HEK293 (cell line): ENCODE data around the gene MTCH1.

Experiments
- CTCF ChIA-PET: fragments of 350-600 bp; formaldehyde crosslinking; extraction: SDS; loops from one replicate; lab custom pipeline; 2021; ENCODE audit warnings: antibody characterized with exemption; lab: Yijun Ruan, JAX
- POLR2A ChIA-PET: fragments of 300-600 bp; formaldehyde crosslinking; extraction: SDS; loops from one replicate; lab custom pipeline; 2020; ENCODE audit warnings: antibody characterized with exemption, inconsistent platforms; lab: Yijun Ruan, JAX
- H3K27ac ChIP-seq: fragments of 200-500 bp; sonication (Bioruptor generic); 2 replicates; pipeline ENCODE4 v1.5.1; 2014; ENCODE audit warnings: low read depth, low read length, control low read depth, inconsistent platforms; ENCODE audit errors: extremely low read depth
- H3K36me3 ChIP-seq, 2 experiments: fragments of 200-500 bp in 1 of 2; sonication (Bioruptor generic) in 1 of 2; 1 replicate in 1 of 2; 2 replicates in 1 of 2; pipeline ENCODE4 v1.5.1; 2014 to 2017; ENCODE audit warnings: inconsistent platforms in 2 of 2, low read length in 2 of 2; ENCODE audit not compliant: control insufficient read depth in 2 of 2, insufficient read depth in 1 of 2
- H3K4me1 ChIP-seq: fragments of 200-500 bp; sonication (Bioruptor generic); 2 replicates; pipeline ENCODE4 v1.5.1; 2014; ENCODE audit warnings: mild to moderate bottlenecking, low read length, inconsistent platforms; ENCODE audit not compliant: control insufficient read depth, insufficient read depth
- H3K4me3 ChIP-seq: 2 replicates; pipeline ENCODE4 v1.5.1; 2011; ENCODE audit warnings: low read depth, mild to moderate bottlenecking, control low read depth, low read length, moderate library complexity
- H3K9me3 ChIP-seq: fragments of 200-500 bp; sonication (Bioruptor generic); 2 replicates; pipeline ENCODE4 v1.5.1; 2014; ENCODE audit warnings: low read depth, low read length, inconsistent platforms; ENCODE audit not compliant: control insufficient read depth, insufficient read depth
- GLIS1 ChIP-seq: fragments of 450-650 bp; formaldehyde crosslinking; IDR thresholded peaks from 2 replicates; pipeline ENCODE4 v1.5.1; 2016; ENCODE audit warnings: missing biosample characterization, missing genetic modification characterization
- GLIS2 ChIP-seq: fragments of 450-650 bp; formaldehyde crosslinking; IDR thresholded peaks from 2 replicates; pipeline ENCODE4 v1.5.1; 2016; ENCODE audit warnings: missing biosample characterization, missing genetic modification characterization
- KLF10 ChIP-seq: fragments of 450-650 bp; IDR thresholded peaks from 2 replicates; pipeline ENCODE4 v1.5.1; 2018; ENCODE audit warnings: missing biosample characterization, mild to moderate bottlenecking, missing genetic modification characterization
- KLF9 ChIP-seq: fragments of 450-650 bp; formaldehyde crosslinking; IDR thresholded peaks from 2 replicates; pipeline ENCODE4 v1.5.1; 2016; ENCODE audit warnings: missing biosample characterization, missing genetic modification characterization, low read depth
- PRDM1 ChIP-seq: fragments of 450-650 bp; formaldehyde crosslinking; IDR thresholded peaks from 2 replicates; pipeline ENCODE4; 2016; ENCODE audit warnings: missing biosample characterization, missing genetic modification characterization
- SCRT2 ChIP-seq: fragments of 450-650 bp; formaldehyde crosslinking; IDR thresholded peaks from 2 replicates; pipeline ENCODE4 v1.5.1; 2016; ENCODE audit warnings: missing biosample characterization, missing genetic modification characterization
- ZNF148 ChIP-seq: fragments of 450-650 bp; formaldehyde crosslinking; IDR thresholded peaks from 2 replicates; pipeline ENCODE4 v1.5.0; 2017; ENCODE audit warnings: missing biosample characterization, missing genetic modification characterization, borderline replicate concordance
- ZNF211 ChIP-seq: fragments of 450-650 bp; formaldehyde crosslinking; IDR thresholded peaks from 2 replicates; pipeline ENCODE4 v1.5.1; 2016; ENCODE audit warnings: low read depth, missing biosample characterization, missing genetic modification characterization
- ZNF266 ChIP-seq: fragments of 450-650 bp; formaldehyde crosslinking; IDR thresholded peaks from 2 replicates; pipeline ENCODE4 v1.5.1; 2016; ENCODE audit warnings: missing biosample characterization, missing genetic modification characterization, low read depth
- ZNF335 ChIP-seq: fragments of 450-650 bp; formaldehyde crosslinking; conservative IDR thresholded peaks from 2 replicates; pipeline ENCODE4 v1.5.1; 2016; ENCODE audit warnings: missing biosample characterization, missing genetic modification characterization
- ZNF416 ChIP-seq: fragments of 450-650 bp; formaldehyde crosslinking; IDR thresholded peaks from 2 replicates; pipeline ENCODE4 v1.5.1; 2016; ENCODE audit warnings: missing biosample characterization, missing genetic modification characterization
- ZNF521 ChIP-seq: fragments of 450-650 bp; formaldehyde crosslinking; IDR thresholded peaks from 2 replicates; pipeline ENCODE4 v1.5.1; 2017; ENCODE audit warnings: missing biosample characterization, mild to moderate bottlenecking, missing genetic modification characterization
- ZNF664 ChIP-seq: fragments of 450-650 bp; formaldehyde crosslinking; IDR thresholded peaks from 2 replicates; pipeline ENCODE4 v1.5.1; 2016; ENCODE audit warnings: missing biosample characterization, missing genetic modification characterization
- TF ChIP-seq, protein P1 (sequence below): fragments of 450-650 bp; formaldehyde crosslinking; IDR thresholded peaks from 2 replicates; pipeline ENCODE4 v1.5.1; 2016; ENCODE audit warnings: missing biosample characterization, missing genetic modification characterization
- TF ChIP-seq, protein P2 (sequence below): fragments of 450-650 bp; formaldehyde crosslinking; IDR thresholded peaks from 2 replicates; pipeline ENCODE4 v1.5.1; 2016; ENCODE audit warnings: missing biosample characterization, missing genetic modification characterization
- TF ChIP-seq, protein P3 (sequence below): fragments of 450-650 bp; formaldehyde crosslinking; IDR thresholded peaks from 2 replicates; pipeline ENCODE4 v1.5.1; 2016; ENCODE audit warnings: missing biosample characterization, missing genetic modification characterization, borderline replicate concordance

The MTCH1 gene

GRCh38 chr6:36980876-36981619 is 4.9 kb downstream of the MTCH1 start:
- no peaks in the 10 kb centered on the region for H3K9me3 ChIP-seq
- TF ChIP-seq ZNF335 (tag by site-specific recombination) (peak; percentile 35; the same call in 1 of the 2 replicates), ZNF521 (tag by site-specific recombination) (no peak), GLIS1 (tag by site-specific recombination) (peak; percentile 81), PRDM1 (tag by site-specific recombination) (peak; percentile 24; the same call in 1 of the 2 replicates), SCRT2 (peak; percentile 48; the same call in 1 of the 2 replicates), GLIS2 (0 out of 2 replicates have a peak, but pooled peaks have one; percentile 14), ZNF416 (tag by site-specific recombination) (no peak)
- TF ChIP-seq, protein P1, sequence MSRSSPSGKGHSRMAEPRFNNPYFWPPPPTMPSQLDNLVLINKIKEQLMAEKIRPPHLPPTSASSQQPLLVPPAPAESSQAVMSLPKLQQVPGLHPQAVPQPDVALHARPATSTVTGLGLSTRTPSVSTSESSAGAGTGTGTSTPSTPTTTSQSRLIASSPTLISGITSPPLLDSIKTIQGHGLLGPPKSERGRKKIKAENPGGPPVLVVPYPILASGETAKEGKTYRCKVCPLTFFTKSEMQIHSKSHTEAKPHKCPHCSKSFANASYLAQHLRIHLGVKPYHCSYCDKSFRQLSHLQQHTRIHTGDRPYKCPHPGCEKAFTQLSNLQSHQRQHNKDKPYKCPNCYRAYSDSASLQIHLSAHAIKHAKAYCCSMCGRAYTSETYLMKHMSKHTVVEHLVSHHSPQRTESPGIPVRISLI (tag by site-specific recombination) = no peak
- H3K4me3 ChIP-seq = no peak overlapping the region
- ChIA-PET CTCF (interaction anchor here (0.7 to 4.6 kb wide), 7 partner anchors 26 to 365 kb away, joined by 3 to 37 read pairs (median 4); no protein-coding TSS in a partner anchor), POLR2A (interaction anchor here (1.4 kb wide), 1 partner anchor 106 kb away, joined by 4 read pairs; the partner anchor contains the start of gene PPIL1)
- H3K36me3 ChIP-seq = peaks cover 5 to 62% of the 10 kb centered on the region in 2 experiments
- H3K4me1 ChIP-seq = peaks cover 11% of the 10 kb centered on the region
- H3K27ac ChIP-seq = no peak overlapping the region

- POLR2A ChIA-PET = interaction anchor here (0.9 kb wide), 1 partner anchor 95 kb away, joined by 3 read pairs; the partner anchor contains the start of gene C6orf89
- TF ChIP-seq ZNF266 (tag by site-specific recombination) = no peak
- no peak for TF ChIP-seq KLF10 (tag by site-specific recombination)
- TF ChIP-seq, protein P2, sequence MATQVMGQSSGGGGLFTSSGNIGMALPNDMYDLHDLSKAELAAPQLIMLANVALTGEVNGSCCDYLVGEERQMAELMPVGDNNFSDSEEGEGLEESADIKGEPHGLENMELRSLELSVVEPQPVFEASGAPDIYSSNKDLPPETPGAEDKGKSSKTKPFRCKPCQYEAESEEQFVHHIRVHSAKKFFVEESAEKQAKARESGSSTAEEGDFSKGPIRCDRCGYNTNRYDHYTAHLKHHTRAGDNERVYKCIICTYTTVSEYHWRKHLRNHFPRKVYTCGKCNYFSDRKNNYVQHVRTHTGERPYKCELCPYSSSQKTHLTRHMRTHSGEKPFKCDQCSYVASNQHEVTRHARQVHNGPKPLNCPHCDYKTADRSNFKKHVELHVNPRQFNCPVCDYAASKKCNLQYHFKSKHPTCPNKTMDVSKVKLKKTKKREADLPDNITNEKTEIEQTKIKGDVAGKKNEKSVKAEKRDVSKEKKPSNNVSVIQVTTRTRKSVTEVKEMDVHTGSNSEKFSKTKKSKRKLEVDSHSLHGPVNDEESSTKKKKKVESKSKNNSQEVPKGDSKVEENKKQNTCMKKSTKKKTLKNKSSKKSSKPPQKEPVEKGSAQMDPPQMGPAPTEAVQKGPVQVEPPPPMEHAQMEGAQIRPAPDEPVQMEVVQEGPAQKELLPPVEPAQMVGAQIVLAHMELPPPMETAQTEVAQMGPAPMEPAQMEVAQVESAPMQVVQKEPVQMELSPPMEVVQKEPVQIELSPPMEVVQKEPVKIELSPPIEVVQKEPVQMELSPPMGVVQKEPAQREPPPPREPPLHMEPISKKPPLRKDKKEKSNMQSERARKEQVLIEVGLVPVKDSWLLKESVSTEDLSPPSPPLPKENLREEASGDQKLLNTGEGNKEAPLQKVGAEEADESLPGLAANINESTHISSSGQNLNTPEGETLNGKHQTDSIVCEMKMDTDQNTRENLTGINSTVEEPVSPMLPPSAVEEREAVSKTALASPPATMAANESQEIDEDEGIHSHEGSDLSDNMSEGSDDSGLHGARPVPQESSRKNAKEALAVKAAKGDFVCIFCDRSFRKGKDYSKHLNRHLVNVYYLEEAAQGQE = no peak
- TF ChIP-seq, protein P3, sequence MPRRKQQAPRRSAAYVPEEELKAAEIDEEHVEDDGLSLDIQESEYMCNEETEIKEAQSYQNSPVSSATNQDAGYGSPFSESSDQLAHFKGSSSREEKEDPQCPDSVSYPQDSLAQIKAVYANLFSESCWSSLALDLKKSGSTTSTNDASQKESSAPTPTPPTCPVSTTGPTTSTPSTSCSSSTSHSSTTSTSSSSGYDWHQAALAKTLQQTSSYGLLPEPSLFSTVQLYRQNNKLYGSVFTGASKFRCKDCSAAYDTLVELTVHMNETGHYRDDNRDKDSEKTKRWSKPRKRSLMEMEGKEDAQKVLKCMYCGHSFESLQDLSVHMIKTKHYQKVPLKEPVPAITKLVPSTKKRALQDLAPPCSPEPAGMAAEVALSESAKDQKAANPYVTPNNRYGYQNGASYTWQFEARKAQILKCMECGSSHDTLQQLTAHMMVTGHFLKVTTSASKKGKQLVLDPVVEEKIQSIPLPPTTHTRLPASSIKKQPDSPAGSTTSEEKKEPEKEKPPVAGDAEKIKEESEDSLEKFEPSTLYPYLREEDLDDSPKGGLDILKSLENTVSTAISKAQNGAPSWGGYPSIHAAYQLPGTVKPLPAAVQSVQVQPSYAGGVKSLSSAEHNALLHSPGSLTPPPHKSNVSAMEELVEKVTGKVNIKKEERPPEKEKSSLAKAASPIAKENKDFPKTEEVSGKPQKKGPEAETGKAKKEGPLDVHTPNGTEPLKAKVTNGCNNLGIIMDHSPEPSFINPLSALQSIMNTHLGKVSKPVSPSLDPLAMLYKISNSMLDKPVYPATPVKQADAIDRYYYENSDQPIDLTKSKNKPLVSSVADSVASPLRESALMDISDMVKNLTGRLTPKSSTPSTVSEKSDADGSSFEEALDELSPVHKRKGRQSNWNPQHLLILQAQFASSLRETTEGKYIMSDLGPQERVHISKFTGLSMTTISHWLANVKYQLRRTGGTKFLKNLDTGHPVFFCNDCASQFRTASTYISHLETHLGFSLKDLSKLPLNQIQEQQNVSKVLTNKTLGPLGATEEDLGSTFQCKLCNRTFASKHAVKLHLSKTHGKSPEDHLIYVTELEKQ (tag by site-specific recombination) = no peak
- no peak for TF ChIP-seq ZNF148 (tag by site-specific recombination)
- TF ChIP-seq ZNF664 (tag by site-specific recombination) = no peak
- TF ChIP-seq ZNF211 (tag by site-specific recombination) = no peak
- TF ChIP-seq KLF9 (tag by site-specific recombination) = no peak
- TF ChIP-seq, all 188 proteins: peak for 0
- no peaks in the 10 kb centered on the region for H3K9me3 ChIP-seq
These were observed 5.9 kb downstream of the MTCH1 start for GRCh38 chr6:36980129-36980528.

More at GRCh38 chr6:36980129-36980528, 5.9 kb downstream of the MTCH1 start:
- H3K27ac ChIP-seq = no peak overlapping the region
- CTCF ChIA-PET = interaction anchor here (1.0 to 4.6 kb wide), 4 partner anchors 25 to 230 kb away, joined by 3 to 37 read pairs (median 6); no protein-coding TSS in a partner anchor
- H3K4me3 ChIP-seq = no peak overlapping the region
- H3K36me3 ChIP-seq = peaks cover 5 to 71% of the 10 kb centered on the region in 2 experiments
- peaks cover 11% of the 10 kb centered on the region for H3K4me1 ChIP-seq
